CD4-positive, alpha-beta T cell treated with Interleukin-10 for 1 hour (primary cell): Measurements from ENCODE around the gene ZBTB33.

Experiments
- DNase-seq: peaks from one replicate; pipeline ENCODE4 v3.0.0-alpha.2; 2020

Gene ZBTB33, protein sequence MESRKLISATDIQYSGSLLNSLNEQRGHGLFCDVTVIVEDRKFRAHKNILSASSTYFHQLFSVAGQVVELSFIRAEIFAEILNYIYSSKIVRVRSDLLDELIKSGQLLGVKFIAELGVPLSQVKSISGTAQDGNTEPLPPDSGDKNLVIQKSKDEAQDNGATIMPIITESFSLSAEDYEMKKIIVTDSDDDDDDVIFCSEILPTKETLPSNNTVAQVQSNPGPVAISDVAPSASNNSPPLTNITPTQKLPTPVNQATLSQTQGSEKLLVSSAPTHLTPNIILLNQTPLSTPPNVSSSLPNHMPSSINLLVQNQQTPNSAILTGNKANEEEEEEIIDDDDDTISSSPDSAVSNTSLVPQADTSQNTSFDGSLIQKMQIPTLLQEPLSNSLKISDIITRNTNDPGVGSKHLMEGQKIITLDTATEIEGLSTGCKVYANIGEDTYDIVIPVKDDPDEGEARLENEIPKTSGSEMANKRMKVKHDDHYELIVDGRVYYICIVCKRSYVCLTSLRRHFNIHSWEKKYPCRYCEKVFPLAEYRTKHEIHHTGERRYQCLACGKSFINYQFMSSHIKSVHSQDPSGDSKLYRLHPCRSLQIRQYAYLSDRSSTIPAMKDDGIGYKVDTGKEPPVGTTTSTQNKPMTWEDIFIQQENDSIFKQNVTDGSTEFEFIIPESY

DNA sequence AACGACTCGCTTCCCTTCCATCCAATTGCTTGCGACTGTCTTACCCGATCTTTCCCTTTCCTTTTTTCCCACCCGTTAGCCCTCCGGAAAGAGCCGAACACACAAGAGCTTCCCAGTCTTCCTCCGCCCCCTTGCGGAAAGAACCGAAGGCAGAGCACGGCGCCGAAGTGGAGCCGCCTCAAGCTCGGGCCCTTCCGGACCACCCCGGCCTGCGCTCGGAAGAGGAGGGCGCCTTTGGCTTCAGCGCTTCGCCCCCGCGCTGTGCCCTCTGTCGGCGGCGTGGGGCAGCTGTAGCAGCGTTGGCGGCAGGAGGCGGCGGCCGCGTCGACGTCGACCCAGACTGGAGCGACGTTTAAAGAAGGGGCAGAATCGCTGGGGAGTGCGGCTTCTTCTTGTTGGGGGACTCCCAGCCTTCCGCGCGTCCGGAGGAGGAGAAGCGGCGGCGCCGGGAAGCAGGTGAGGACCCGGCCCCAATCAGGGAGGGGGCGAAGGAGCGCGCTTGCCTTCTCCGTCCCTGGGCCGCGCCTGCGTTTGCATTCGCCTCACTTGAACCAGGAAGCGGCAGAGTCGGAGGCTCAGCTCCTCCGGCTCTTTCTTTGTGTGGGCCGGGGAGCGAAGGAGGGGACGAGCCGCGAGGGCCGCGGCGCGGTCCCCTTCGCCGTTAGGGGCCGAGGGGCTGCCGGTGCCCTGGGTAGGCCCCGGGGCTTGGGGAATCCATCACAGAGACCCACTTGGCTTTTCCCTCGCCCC lies at the start of gene ZBTB33:
ZBTB33 (plus strand) TSS at position 291 of the 750 bp plus-strand sequence. CDS start 2,604 bp downstream, outside the sequence.
- peak; percentile 86 for DNase-seq

DNA sequence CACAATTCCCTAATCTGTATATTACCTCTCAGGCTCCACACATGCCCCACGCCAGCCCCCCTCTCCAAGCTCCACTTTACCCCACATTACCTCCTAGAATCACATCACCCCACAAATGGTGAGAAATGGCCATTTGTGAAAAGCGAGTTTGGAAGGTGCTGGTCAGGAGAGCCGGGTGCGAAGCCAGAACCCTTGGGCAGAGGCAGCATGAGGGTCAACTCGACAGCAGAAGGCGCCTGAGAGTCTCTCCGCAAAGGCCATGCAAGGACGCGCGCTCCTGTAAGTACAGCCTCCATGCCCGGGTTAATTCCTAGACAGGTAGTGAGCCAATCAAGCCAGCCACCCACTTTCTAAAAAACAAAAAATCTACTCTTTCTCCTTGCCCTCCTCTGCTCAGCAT lies 49.8 kb upstream of the ZBTB33 start:
- no peak for DNase-seq

DNA sequence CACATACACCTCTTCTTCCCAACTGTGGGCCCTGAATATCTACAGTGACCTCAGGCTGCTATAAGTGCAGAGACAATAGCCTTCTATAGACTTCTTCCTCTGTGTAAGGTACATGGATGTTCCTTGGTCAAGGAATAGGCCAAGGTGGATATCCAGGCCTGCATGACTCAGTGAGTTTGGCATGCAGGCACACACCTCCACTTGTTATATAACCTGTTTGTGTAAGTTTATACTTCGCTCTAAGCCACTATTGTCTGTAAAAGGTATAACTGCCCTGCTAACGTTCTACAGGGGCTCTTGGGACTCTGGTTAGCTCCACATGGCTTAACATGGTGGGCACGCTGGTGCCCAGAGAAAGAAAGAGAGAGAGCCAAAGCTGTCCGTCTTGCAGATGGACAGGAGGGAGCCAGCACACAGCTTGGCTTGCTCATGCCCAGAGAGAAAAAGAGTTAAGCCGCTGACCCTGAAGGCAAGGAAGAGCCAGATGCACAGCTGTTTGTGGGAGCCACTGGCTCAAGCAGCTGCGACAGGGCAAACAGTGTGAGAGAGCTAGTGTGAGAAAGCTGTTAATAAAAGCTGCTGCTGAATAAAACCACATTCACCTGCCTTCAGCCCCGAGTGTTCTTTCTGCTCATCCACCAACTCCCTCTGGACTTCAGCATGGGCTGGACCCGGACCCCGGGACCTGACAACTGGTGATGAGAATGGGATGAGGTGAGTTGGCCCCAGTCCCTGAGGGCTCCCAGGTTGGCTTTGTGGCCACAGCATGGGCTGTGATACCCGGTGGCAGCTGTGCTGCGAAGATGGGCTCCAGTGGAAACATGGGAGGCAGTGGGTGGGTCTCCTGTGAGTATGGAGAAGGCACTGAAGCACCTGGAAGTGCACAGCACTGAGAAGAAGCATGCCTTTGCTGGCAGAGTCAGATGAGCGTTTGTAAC lies 44.5 kb upstream of the ZBTB33 start:
- DNase-seq, result no peak

DNA sequence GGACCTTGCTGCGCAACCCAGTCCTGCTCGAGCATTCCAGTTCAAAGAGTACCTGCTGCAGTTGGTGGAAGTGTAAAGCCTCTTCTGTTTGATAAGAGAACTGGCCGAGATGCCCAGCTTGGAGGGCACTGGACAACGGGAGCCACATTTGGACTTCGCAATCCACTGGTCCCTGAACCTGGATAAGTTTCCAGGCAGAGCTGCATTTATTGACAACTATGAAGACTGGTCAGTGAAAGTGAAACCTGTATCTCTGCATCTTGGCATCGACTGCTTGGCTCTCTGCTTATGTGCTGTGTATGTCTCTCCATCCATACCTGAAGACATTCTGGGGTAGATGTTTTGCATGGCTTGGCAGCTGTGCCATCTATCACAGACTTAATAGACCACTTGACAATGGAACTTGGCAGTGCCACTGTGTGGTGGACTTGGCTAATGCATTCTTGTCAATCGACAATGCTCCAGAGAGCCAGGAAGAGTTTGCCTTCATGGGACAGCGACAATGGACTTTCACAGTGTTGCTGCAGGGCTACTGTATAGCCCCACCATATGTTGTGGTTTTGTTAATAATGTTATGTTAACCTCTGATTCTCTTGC lies 43.5 kb upstream of the ZBTB33 start:
- no peak for DNase-seq

DNA sequence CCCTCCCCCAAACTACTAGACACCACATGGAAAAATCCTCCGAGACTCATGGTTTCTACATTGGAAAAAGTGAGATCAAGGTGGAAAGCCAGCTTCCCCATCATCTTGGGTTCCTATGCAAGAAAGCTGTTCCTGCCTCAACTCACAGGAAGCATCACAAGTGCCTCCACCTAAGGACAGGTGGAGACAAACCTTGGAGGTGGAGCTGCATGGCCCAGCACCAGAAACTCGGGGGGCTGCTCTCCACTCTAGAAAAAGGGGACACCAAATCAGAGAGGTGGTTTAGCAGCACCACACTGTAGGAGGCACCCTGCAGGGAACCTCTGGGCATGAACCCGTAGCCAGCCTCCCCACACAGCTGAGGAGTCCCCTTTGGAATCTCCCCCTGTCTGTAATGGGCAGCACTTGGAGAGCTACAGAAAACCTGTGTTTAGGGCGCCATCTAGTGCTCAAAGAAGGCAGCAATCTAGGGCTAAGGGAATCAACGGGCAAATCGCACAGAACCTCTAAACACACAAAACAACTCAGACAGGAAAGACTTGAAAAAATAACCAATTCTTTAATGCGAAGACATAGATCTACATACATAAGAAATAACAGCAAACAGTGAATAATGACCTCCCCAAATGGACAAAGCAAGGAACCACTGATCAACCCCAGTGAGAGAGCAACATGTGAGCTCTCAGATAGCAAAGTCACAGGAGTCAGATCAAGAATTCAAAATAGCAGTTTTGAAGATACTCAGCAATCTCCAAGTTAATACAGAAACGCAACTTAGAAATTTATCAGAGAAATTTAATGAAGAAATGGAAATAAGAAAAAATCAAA lies 37.0 kb upstream of the ZBTB33 start:
- peak; percentile 62 for DNase-seq

DNA sequence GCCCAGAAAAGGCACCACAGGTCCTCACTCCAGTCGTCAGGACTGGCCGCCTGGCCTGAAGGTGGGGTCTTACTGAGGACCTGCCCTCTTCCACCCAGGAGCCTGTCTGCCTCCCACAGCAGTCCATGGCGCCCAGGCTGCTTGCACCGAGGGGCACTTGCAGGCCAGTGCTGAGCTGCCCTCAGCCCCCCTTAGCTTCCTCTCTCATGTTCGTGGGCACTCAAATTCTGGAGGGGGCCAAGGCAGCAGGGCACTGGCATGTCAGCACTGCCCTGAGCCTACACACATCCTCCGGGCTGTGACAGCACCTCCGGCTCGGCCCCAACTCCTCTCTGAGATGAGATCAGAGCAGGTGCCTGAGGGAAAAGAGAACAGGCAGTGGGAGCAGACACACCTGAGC lies 27.2 kb upstream of the ZBTB33 start:
- DNase-seq, result no peak

DNA sequence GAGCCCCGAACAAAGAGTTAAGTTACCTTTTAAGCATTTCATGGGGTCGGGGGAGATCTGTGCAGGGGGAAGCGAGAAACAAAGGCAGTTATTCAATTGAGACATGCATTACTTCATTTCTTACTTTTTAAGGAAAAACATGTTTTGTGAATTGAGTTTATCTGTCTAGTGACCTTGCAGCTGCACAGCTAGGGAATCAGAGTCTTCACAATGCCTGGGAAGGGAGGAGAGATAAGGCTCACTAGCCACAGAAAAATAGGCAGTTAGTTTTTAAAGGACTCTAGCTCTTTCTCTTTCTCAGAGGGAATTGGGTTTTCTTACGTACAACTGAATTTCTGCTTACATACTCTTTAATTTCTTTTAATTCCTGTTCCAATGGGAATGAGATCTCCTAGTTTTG lies 26.2 kb upstream of the ZBTB33 start:
- no peak for DNase-seq

DNA sequence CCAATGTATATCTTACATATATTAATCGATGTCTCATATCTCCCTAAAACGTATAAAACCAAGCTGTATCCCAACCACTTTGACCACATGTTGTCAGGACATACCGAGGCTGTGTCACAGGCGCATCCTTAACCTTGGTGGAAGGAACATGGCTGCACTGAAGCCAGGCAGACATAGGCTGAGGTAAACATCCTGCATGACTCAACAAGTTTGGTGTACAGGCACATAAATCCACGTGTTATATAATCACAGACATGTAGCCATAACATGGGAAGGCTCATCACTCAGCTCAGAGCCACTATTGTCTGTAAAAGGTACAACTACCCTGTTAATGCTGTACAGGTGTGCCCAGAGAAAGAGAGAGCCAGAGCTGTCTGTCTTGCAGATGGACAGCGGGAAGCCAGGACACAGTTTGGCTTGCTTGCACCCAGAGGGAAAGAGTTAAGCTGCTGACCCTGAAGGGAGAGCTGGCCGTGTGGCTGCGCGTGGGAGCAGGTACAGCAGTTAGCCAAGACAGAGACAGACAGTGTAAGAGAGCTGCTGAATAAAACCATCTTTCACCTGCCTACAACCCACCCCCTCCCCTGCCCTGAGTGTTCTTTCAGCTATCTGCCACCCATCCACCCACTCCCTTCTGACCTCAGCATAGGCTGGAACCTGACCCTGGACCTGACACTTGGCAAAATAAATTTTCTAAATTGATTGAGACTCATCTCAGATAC lies 22.3 kb upstream of the ZBTB33 start:
- DNase-seq, result no peak

DNA sequence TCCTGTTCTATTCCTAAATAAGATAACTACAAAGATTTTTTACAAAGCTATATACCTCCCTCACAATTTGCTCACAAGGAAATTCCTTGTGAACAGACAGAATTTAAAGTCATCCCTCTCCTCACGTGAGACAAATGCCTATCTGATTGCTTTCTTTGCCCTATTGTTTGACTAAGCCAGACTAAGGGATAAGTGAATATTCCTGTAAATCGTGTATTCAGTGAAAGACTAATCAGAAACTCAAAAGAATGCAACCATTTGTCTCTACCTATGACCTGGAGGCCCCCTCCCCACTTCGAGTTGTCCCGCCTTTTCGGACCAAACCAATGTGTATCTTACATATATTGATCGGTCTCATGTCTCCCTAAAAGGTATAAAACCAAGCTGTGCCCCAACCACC lies 15.3 kb upstream of the ZBTB33 start:
- DNase-seq, result no peak

DNA sequence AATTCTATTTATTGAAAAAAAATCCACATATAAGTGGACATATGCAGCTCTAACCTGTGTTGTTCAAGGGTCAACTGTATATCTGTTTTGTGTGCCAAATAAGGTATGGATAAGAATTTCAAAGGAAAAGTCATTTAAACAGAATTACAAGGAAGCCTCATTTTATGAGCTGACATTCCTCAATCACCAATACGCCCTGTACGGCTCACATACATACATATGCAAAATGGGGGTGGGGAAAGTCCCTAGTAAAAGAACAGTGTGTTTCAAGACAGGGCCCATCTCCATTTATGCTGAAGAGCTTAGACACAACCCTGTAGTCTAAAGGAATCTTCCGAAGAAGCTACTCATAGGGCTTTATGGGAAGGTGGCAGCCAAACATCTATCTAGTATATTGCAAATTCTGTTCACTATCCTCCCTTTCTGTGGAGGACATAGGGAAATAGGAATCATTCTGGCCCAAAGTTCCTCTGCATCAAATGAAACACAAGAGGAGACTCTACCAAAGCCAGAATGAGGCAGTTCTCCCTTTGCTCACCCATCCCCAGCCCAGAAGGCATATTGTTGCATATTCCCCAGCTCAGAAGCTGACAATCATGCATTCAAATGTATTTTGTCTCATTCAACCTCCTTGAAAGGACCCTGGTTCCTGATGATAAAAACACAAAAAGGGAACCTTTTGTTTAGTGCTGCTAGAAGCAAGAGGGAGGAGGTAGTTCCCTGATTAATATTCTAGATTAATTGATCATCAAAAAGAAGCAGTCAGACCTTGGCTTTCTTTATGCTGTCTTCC lies 13.7 kb upstream of the ZBTB33 start:
- DNase-seq, result no peak

DNA sequence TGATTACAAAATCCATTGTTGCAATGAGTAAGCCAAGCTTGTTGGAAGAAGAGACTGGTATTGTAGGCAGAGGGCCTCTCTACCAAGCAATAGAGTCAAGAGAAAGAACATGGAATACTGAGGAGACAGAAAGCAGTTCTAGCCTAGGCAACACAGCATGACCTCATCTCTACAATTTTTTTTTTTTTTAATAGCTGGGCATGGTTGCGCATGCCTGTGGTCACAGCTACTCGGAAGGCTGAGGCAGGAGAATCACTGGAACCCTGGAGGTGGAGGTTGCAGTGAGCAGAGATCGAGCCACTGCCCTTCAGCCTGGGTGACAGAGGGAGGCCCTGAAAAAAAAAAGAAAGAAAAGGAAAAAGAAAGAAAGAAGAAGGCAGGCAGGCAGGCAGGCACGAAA lies 11.7 kb upstream of the ZBTB33 start:
- no peak for DNase-seq

DNA sequence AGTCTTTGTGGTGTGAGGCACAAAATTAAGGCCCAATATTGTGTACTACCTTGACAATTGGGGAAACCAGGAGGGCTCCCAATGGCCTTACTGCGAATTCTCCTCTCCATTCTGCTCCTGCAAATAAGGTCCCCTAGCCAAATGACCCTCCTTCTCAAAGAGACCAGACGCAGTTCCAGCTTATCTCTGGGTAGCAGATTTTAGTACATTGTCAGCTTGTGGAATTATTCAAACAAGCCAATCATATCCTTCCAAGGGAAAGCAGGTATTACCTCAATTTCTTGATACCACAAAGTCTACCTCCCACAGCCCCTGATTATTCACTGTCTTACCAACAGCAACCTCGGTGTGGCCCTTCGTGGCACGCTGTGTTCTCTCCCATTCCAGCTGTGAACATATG lies 7.8 kb upstream of the ZBTB33 start:
- no peak for DNase-seq

DNA sequence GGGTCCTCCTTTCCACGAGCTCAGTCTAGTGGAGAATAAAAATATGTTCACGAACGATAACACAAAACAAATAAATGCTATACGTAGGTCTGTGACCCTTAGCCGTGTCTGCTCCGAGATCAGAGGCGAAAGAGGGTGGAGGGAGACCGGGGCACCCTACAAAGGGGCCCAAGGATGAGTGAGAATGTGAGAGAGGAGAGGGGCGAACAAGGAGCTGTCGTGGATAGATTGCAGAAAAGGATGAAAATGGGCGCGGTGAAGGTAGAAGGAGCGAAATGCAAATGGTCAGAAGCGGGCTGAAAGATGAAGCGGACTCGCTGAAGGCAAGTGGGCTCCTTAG lies 6.2 kb upstream of the ZBTB33 start:
- no peak for DNase-seq

DNA sequence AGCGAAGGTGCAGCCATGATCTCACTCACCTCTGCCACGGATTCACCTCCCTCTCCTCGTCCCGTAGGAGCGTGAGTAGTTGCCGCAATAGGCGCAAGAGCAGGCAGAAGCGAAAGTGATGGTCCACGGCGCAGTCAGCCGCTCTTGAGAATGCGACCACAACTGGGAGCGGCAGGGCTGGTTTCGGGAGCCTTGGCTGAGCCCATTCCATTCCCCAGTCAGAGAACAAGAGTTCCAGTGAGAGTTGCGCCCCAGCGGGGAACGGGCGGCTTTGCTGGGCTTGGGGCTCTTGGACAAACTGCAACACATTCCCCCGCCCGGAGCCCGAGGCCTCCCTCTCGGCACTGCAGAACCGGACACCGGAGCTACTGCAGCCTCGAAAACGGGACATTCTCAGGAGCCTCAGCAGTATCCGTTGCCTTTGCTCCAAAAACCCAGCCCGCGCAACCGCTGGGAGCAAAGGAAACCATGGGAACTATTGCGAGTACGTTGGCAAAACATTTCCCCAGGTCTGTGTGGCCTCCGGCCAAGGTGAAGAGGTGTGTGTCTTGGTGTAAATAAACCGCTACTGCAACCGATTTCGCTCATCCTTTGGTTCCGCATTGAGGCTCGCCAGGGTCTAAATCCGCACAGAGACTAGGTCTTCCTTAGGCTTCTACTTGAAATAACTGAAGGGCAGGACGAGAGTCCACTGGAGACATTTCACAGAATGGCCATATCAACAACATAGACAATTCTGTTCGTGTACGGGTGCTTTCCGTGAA lies 5.7 kb upstream of the ZBTB33 start:
- DNase-seq, result peak; percentile 71

DNA sequence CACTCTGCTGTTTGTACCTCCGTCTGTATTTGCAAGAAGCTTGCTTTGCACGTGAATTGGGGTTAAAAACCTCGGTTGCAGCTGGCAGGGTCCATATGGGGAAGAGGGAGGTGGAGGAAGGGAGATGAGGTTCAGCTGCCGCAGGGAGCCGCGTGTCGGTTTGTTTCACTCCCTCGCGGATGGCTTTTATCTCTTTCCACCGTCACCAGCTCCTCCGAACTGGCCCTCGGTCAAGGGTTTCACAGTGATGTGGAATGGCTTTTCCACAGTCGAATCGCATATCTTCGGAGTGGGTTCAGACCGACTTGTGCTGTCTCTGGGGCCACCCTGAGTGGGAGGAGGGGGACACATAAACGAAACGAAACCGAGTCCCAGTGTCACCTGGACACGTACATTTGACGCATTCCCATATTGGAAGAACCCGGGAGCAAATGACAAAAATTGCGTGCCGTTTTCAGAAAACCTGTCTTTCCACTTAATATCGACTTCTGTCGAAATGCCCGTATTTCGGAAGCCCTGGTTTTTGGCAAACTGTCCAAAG lies 929 bp downstream of the ZBTB33 start:
- DNase-seq, result peak; percentile 22

DNA sequence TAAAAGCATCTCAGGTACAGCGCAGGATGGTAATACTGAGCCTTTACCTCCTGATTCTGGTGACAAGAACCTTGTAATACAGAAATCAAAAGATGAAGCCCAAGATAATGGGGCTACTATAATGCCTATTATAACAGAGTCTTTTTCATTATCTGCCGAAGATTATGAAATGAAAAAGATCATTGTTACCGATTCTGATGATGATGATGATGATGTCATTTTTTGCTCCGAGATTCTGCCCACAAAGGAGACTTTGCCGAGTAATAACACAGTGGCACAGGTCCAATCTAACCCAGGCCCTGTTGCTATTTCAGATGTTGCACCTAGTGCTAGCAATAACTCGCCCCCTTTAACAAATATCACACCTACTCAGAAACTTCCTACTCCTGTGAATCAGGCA lies 3.2 kb downstream of the ZBTB33 start:
- DNase-seq, result no peak

DNA sequence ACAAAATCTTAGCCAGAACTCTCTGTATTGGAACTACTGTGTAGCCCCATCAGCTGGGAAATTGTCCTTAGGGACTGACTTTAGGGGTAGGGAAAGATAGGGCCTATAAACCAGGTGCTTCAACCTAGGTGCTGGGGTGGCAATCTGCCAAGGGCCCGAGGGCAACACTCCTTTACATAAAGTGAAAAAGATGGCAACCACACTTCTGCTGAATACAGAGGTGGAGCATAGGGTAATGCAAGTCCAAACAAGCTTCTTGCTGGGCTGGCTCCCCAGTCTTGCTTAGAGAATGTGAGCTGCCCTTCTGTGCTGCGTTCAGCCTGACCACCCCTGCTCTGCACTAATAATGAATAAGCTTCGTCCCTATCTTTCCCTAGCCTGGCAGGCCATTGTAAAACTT lies 9.8 kb downstream of the ZBTB33 start:
- no peak for DNase-seq

DNA sequence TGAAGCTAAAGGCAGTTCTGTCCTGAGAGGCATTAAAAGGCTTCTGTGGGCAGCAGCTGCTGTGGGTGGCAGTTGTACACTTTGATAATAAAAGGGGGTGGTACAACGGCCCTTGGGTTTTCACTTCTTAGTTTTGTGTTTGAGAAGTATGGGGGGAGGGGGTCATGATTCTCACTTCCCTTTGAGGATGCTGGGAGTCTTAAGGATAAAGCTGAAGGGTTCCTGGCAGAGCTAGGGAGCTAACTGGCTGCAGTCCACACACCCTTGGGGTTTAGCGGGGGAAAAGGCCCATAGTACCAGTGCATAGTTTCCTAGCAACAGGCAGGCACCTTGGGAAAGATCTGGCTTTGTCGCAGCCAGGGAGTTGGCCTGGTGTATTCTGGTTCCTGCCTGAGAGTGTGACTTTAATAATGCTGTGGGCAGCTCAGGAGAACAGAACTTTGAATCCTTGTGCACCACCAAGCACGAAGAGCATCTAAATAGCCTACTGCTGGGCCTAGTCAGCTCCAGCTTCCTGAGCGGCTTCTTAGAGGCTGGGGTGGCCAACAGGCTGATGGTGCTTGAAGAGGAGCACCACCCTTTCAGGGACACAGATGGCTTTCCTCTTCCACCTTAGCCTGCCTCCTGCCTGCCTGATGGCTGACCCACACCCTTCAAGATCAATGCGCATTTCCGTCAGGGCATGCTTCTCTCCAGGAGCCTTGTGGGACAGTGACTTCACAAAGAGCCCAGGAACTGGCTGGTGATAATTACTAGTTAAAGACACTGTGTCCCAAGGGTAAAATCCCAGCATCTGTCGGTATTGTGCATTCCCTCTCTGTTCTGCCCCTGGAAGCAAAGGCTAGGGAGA lies 12.5 kb downstream of the ZBTB33 start:
- DNase-seq, result no peak
